Lower leg skin (tissue), 4 donors: ENCODE results near the gene NFKBIE. TPM values are rescaled to one million over a fixed set of nuclear protein-coding genes. Genes with fewer than 3 reads are reported as not detected.

ENCODE experiments used
- DNase-seq, 2 donors: peaks; one replicate each; pipeline ENCODE4 v3.0.0-alpha.2; 2019; ENCODE audit warnings: low spot score in 2 of 2
- H3K4me3 ChIP-seq: fragments of 200-600 bp; sonication (generic); 2 replicates; pipeline ENCODE4 v1.5.1; 2017; ENCODE audit warnings: mild to moderate bottlenecking, low read depth; ENCODE audit not compliant: poor library complexity, severe bottlenecking
- POLR2A ChIP-seq, 2 donors: fragments of 450-650 bp; IDR thresholded peaks; one replicate each; pipeline ENCODE4 v1.6.1; 2016 to 2017; ENCODE audit warnings: antibody characterized with exemption in 2 of 2, mild to moderate bottlenecking in 1 of 2, moderate library complexity in 1 of 2
- WGBS, 2 donors: methylation state at CpG; one replicate each; pipeline ENCODE4 v1.1.5; 2018; 5-methylcytosine and 5-hydroxymethylcytosine counted together
- intact Hi-C: fragments of 100-400 bp; cut with DNase I; formaldehyde crosslinking; loops from one replicate; pipeline ENCODE4 v1.15.0; 2023; ENCODE audit warnings: low total_unique reads
- total RNA-seq, 4 donors: library from RNA; depleted of rRNA; stranded (reverse); fragments of >200 nt; gene quantifications; one replicate each; pipeline ENCODE4 v1.1.0, GENCODE V29; 2016
- TF ChIP-seq, protein P1 (sequence below), 3 donors: fragments of 450-650 bp; IDR thresholded peaks; one replicate each; pipeline ENCODE4 v1.5.1; 2016; ENCODE audit warnings: antibody characterized with exemption in 3 of 3, mild to moderate bottlenecking in 3 of 3, moderate library complexity in 2 of 3

NFKBIE gene
- total RNA-seq, 4 donors from 2014 or later = 10.8 to 21.1 (median 17.3) TPM

DNA sequence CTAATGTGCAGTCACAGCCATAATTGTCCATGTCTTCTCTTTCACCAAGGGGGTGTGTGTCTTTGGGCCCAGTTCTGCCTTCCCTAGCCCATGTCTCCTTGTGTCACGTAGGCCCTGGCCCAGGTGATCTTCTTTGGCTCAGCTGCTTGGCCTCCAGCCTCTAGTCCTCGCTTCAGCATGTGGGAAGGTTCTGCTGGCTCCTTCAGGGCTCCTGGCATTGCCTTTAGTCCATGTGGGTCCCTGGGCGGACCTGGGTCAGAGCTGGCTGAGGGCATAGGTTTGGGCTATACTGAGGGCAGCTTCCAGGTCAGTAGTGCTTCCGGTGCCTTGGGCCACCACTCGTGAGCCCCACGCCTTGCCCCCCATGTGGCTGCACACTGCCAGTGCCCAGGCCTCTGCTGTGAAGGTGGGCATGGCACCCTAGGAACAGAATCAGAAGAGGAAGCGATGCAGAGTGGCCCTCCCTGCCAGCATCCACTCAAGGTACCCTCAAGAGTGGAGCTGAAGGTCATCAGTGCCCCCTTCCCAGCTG, 35.0 kb upstream of the NFKBIE start:
- intact Hi-C loops = no loop called here
- TF ChIP-seq, protein P1, sequence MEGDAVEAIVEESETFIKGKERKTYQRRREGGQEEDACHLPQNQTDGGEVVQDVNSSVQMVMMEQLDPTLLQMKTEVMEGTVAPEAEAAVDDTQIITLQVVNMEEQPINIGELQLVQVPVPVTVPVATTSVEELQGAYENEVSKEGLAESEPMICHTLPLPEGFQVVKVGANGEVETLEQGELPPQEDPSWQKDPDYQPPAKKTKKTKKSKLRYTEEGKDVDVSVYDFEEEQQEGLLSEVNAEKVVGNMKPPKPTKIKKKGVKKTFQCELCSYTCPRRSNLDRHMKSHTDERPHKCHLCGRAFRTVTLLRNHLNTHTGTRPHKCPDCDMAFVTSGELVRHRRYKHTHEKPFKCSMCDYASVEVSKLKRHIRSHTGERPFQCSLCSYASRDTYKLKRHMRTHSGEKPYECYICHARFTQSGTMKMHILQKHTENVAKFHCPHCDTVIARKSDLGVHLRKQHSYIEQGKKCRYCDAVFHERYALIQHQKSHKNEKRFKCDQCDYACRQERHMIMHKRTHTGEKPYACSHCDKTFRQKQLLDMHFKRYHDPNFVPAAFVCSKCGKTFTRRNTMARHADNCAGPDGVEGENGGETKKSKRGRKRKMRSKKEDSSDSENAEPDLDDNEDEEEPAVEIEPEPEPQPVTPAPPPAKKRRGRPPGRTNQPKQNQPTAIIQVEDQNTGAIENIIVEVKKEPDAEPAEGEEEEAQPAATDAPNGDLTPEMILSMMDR (IDR thresholded peaks at IDR 0.05) = no peak
- no peak for TF ChIP-seq POLR2A (IDR thresholded peaks at IDR 0.05)
- WGBS, 2 donors = 81 to 84% methylated on average over 7 of the region's 7 CpGs
- H3K4me3 ChIP-seq = no peak overlapping the region
- no peak for DNase-seq

DNA sequence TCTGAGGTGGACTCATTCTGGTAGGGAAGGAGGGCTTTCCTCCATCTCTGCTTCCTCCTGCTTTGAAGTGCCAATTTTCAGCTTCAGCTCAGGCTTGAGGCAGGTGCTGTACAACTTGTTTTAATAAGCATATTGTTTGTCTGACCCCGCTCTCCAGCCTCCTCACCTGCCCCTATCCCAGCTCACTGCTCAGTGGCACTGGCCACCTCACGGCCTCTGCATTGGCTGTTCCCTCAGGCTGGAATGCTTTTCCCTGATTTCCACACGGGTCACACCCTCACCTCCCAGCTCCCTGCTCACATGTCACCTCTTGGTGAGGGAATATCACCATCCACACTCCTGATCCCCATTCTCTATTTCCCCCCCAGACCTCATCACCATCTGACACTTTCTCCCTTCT, 33.5 kb upstream of the NFKBIE start:
- TF ChIP-seq POLR2A (IDR thresholded peaks at IDR 0.05) = no peak
- TF ChIP-seq, protein P1 (IDR thresholded peaks at IDR 0.05) = no peak
- intact Hi-C loops = no loop called here
- no peak overlapping the region for H3K4me3 ChIP-seq
- no peak for DNase-seq
- WGBS, 2 donors = 73 to 87% methylated on average over 3 of the region's 3 CpGs

DNA sequence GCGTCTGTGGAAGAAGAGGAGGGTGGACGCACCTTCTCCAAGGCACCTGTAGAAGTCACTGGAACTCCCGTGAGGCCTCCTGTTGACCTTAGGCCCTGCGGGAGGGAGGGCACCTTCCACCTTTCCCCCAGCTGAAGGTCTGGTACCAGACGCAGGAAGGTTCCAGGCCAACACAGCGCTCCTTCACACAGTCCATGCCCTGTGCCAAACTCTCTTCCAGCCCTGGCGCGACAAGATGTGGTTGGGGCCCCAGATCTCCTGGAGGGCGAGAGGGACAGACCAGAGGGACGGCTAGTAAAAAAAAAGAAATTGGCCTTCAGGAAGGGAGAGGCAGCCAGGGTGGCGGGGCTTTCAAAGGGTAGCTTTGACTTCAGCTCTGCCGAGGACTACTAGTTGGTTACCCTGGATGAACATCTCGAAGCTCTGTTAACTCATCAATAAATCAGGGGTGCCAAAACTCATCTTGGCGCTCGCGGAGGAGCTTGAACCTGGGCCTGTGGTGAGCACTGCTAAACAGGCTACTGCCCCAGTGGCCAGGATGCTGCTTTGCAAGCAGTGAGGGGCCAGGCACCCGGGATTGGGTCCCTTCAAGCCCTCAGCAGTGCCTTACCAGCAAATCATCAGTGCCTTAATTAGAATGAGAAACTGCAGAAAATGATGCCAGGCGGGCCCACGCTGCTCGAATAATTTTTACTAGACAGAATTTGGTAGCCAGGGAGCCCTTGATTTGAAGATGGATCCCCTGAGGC, 32.9 kb upstream of the NFKBIE start:
- WGBS, 2 donors = 28 to 35% methylated on average over 20 of the region's 20 CpGs
- TF ChIP-seq POLR2A (IDR thresholded peaks at IDR 0.05) = no peak
- TF ChIP-seq, protein P1 (IDR thresholded peaks at IDR 0.05) = no peak

DNA sequence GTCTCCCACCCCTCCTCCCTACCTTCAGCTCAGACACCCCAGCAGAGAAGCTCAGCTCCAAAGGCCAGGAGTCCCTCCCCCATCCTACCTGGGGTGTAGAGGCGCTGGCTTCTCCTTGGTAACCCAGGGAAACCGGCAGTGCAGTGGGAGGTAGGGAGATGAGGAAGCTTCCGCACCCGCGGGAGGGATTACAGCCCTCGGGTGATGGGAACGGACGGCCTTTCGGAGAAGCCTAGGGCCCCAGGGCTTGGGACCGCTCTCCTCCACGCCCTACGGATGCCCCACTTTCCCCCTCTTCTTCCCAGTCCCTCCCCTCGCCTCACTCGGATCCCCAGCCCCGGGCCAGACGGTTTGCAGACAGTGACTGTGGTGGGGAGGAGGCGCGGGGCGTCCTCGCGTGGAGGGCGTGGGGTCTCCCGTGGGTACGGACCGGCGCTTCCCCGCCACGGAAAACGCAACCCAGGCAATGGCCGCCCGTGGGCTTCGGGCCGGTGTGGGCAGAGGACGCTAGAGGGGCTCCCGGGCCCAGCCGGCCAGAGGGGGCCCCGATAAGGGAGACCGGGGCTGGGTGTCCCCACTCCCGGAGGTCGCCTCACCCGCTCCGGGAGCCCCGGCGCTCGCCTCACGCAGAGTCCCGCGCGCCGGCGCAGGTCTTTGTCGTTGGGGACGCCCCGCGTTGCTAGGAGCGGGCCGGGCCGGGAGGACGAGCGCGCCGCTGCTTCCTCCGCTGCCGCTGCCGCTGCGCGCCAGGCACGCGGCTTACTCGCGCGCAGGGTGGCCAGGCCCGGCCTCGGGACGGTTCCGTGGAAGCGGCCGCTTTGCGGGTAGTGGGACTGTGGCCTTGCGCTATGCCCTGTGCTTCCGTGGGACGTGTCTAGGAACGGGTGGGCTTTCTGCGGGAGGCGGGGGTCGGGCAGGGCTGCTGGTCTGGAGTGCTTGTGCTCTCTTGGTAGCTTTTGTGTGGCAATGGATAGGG, 32.0 kb upstream of the NFKBIE start:
- WGBS, 2 donors = 0 to 1% methylated on average over 43 to 53 of the region's 86 CpGs
- no peak overlapping the region for H3K4me3 ChIP-seq
- intact Hi-C loops = no loop called here
- TF ChIP-seq POLR2A (IDR thresholded peaks at IDR 0.05) = no peak
- TF ChIP-seq, protein P1 (IDR thresholded peaks at IDR 0.05) = no peak
- peak in 1 of 2 donors; percentile 82 for DNase-seq

More for the DNA sequence above, 32.9 kb upstream of the NFKBIE start:
- no peak for DNase-seq
- intact Hi-C loops = no loop called here
- no peak overlapping the region for H3K4me3 ChIP-seq

DNA sequence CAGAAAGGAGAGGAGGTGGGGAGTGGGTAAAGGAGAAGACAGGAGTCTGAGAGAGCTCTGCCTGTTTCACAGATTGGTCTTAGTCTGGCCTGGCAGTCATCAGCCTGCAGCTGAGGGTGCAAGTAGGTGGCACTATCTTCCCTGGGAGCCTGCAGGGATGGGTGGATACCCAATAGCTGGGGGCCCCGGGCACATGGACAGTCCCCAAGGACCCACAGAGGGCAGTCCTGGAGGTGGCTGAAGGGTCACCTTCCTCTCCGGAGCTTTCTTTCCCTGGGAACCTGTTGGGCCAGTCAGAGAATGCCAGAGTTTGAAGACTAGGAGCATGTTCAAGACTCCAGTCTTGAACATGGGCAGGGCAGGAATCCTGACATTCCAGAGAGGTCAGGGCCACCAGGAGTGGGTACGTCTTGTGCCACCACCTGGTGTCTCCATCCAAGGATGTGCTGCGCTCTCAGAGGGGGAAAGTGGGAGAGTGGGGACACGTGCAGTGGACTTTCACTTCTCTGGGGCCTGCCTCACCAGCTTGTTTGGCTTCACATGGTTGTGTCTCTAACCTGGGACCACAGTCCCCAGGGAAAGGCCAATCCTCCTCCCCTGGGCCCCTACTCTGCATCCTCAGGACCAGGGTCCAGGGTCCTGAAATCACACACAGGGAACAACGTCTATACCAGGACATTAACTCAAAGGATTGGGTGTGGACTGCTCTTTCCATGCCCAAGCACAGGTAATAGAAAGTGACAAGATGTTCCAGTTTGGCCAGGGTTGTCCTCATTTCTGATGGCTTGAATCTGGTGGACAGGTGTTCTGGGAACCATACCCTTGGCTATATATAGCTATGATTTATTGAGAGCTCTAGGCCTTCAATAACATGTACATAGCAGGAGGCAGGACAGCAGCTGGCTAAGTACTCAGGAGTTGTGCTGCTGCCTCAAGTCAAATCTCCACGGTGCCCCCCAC, 29.8 kb upstream of the NFKBIE start:
- no peak overlapping the region for H3K4me3 ChIP-seq
- intact Hi-C loops = no loop called here
- DNase-seq = no peak
- TF ChIP-seq, protein P1 (IDR thresholded peaks at IDR 0.05) = no peak
- TF ChIP-seq POLR2A (IDR thresholded peaks at IDR 0.05) = no peak
- WGBS, 2 donors = 66 to 67% methylated on average over 6 to 7 of the region's 7 CpGs
